ENCODE results near the gene FBXL19.

GRCh38 chr16:30895627-30896260, 27.6 kb upstream of the FBXL19 start:
- TF ChIP-seq POLR2A (IDR thresholded peaks at IDR 0.05): no peak
- TF ChIP-seq, protein P1, sequence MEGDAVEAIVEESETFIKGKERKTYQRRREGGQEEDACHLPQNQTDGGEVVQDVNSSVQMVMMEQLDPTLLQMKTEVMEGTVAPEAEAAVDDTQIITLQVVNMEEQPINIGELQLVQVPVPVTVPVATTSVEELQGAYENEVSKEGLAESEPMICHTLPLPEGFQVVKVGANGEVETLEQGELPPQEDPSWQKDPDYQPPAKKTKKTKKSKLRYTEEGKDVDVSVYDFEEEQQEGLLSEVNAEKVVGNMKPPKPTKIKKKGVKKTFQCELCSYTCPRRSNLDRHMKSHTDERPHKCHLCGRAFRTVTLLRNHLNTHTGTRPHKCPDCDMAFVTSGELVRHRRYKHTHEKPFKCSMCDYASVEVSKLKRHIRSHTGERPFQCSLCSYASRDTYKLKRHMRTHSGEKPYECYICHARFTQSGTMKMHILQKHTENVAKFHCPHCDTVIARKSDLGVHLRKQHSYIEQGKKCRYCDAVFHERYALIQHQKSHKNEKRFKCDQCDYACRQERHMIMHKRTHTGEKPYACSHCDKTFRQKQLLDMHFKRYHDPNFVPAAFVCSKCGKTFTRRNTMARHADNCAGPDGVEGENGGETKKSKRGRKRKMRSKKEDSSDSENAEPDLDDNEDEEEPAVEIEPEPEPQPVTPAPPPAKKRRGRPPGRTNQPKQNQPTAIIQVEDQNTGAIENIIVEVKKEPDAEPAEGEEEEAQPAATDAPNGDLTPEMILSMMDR (IDR thresholded peaks at IDR 0.05): no peak

All from vagina (tissue), 2 donors.